PFSK-1 (cell line): Measurements from ENCODE around the gene CCDC69. TPM values are rescaled to one million over a fixed set of nuclear protein-coding genes. Genes with fewer than 3 reads are reported as not detected.

Experiments used
- FOXP2 ChIP-seq: optimal IDR thresholded peaks from 2 replicates; pipeline ENCODE3; 2011; ENCODE audit warnings: borderline replicate concordance, control low read depth, inconsistent platforms; ENCODE audit not compliant: insufficient read depth; ENCODE audit errors: extremely low read length, extremely low read depth
- POLR2AphosphoS5 ChIP-seq: IDR thresholded peaks from 2 replicates; pipeline ENCODE4 v1.6.1; 2012; ENCODE audit warnings: low read depth, mild to moderate bottlenecking, control low read depth, low read length, moderate library complexity
- SIN3A ChIP-seq: IDR thresholded peaks from 2 replicates; pipeline ENCODE4 v1.6.1; 2012; ENCODE audit warnings: mild to moderate bottlenecking, low read length, moderate library complexity, borderline replicate concordance; ENCODE audit not compliant: insufficient read depth
- TAF1 ChIP-seq: IDR thresholded peaks from 2 replicates; pipeline ENCODE4 v1.6.1; 2012; ENCODE audit warnings: low read length, control low read depth, borderline replicate concordance; ENCODE audit not compliant: insufficient read depth
- polyA plus RNA-seq: library from polyadenylated mRNA; unstranded; fragments of >200 nt; gene quantifications from one replicate; pipeline ENCODE4 v1.2.1, GENCODE V29; 2012; ENCODE audit warnings: low read depth, missing spikeins; ENCODE audit not compliant: insufficient read length
- TF ChIP-seq, protein P1 (sequence below), 2 experiments: IDR thresholded peaks; 2 replicates each; pipeline versions ENCODE4 v1.6.1 to v1.8.0; 2011 to 2012; ENCODE audit warnings: low read depth in 2 of 2, low read length in 2 of 2, control low read depth in 1 of 2, inconsistent platforms in 1 of 2, mild to moderate bottlenecking in 1 of 2, moderate library complexity in 1 of 2; ENCODE audit not compliant: insufficient read depth in 1 of 2

CCDC69 gene, protein sequence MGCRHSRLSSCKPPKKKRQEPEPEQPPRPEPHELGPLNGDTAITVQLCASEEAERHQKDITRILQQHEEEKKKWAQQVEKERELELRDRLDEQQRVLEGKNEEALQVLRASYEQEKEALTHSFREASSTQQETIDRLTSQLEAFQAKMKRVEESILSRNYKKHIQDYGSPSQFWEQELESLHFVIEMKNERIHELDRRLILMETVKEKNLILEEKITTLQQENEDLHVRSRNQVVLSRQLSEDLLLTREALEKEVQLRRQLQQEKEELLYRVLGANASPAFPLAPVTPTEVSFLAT
- 2.2 TPM for polyA plus RNA-seq

DNA sequence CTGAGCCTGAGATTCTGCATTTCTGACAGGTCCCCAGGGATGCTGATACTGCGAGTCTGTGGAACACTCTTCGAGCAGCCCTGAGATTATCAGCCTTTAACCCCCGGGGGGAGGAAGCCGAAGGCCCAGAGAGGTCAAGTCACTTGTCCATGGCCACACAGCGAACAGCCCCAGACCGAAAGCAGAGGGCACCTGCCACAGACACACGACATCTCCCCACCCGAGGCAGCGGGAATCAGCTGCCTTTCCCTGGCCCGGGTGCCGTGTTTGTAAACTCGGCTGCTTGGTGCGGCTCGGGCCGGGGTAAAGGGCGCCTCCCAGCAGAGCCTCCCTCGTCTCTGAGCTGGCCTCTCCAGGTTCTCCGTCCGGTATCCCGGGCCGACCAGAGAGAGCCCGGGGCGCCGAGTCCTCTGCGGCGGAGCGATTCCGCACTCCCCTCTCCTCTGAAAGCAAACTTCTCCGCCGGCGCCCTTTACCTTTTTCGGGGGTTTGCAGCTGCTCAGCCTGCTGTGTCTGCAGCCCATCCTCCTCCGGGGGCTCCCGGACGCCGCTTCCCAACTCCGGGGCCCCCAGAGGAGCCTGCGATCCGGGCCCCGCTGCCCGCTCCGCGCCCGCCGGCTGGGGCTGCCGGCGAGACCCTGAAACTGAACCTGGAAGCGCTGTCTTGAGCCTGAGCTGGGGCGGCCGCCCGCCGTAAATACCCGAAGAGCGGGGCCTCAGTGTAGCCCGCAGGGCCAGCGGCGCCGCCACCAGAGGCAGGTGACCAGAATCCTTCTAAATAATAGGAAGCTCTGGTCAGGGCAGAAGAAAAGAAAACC, at the start of gene CCDC69:
TSS of gene CCDC69 (minus strand) at position 646 of the 818 bp plus-strand sequence. CDS start at position 524, 122 bp downstream.
- TF ChIP-seq POLR2AphosphoS5 (peak; percentile 62; the same call in 1 of the 2 replicates), SIN3A (no peak), TAF1 (no peak), FOXP2 (no peak)
- TF ChIP-seq, protein P1, sequence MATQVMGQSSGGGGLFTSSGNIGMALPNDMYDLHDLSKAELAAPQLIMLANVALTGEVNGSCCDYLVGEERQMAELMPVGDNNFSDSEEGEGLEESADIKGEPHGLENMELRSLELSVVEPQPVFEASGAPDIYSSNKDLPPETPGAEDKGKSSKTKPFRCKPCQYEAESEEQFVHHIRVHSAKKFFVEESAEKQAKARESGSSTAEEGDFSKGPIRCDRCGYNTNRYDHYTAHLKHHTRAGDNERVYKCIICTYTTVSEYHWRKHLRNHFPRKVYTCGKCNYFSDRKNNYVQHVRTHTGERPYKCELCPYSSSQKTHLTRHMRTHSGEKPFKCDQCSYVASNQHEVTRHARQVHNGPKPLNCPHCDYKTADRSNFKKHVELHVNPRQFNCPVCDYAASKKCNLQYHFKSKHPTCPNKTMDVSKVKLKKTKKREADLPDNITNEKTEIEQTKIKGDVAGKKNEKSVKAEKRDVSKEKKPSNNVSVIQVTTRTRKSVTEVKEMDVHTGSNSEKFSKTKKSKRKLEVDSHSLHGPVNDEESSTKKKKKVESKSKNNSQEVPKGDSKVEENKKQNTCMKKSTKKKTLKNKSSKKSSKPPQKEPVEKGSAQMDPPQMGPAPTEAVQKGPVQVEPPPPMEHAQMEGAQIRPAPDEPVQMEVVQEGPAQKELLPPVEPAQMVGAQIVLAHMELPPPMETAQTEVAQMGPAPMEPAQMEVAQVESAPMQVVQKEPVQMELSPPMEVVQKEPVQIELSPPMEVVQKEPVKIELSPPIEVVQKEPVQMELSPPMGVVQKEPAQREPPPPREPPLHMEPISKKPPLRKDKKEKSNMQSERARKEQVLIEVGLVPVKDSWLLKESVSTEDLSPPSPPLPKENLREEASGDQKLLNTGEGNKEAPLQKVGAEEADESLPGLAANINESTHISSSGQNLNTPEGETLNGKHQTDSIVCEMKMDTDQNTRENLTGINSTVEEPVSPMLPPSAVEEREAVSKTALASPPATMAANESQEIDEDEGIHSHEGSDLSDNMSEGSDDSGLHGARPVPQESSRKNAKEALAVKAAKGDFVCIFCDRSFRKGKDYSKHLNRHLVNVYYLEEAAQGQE (IDR thresholded peaks at IDR 0.05; ENCODE audit: insufficient read depth in 1 of 2, low read depth in 2 of 2, low read length in 2 of 2): no peak

DNA sequence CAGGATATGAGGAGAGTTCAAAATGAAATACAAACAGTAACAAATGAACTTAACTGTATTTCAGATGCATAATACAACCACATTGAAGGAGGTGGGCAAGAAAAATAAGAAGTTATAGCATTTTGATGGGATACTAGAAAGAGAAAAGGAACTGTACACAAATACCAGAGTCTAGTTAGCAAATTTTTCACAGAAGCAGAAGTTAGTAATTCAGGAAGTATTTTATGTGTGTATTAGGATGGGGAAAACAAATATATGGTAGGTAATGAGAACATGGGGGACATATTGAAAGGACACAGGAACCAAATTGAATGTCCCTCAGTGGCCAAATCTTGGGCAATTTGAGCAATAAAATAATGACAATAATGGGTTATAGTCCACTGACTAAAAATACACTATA, 47.4 kb upstream of the CCDC69 start:
- TF ChIP-seq FOXP2 (no peak), TAF1 (no peak), SIN3A (no peak), POLR2AphosphoS5 (no peak)
- TF ChIP-seq, protein P1 (IDR thresholded peaks at IDR 0.05; ENCODE audit: insufficient read depth in 1 of 2, low read depth in 2 of 2, low read length in 2 of 2): no peak

DNA sequence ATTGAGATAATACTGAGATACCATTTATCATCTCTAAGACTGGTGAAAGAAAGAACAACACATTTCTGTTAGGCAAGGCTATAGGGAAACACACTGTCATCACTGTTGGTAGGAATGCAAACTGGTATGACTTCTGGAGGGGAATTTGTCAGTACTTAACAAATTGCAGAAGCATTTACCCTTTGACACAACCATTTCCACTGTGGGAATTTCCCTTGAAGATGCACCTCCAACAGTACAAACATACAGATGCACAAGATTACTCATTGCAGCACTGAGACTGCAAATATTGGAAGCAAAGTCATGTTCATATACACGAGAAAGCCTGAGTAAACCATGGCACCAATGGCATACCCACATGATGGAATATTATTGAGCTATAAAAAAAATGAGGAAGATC, 46.7 kb upstream of the CCDC69 start:
- TF ChIP-seq POLR2AphosphoS5 (no peak), SIN3A (no peak), TAF1 (no peak), FOXP2 (no peak)
- TF ChIP-seq, protein P1 (IDR thresholded peaks at IDR 0.05; ENCODE audit: insufficient read depth in 1 of 2, low read depth in 2 of 2, low read length in 2 of 2): no peak

DNA sequence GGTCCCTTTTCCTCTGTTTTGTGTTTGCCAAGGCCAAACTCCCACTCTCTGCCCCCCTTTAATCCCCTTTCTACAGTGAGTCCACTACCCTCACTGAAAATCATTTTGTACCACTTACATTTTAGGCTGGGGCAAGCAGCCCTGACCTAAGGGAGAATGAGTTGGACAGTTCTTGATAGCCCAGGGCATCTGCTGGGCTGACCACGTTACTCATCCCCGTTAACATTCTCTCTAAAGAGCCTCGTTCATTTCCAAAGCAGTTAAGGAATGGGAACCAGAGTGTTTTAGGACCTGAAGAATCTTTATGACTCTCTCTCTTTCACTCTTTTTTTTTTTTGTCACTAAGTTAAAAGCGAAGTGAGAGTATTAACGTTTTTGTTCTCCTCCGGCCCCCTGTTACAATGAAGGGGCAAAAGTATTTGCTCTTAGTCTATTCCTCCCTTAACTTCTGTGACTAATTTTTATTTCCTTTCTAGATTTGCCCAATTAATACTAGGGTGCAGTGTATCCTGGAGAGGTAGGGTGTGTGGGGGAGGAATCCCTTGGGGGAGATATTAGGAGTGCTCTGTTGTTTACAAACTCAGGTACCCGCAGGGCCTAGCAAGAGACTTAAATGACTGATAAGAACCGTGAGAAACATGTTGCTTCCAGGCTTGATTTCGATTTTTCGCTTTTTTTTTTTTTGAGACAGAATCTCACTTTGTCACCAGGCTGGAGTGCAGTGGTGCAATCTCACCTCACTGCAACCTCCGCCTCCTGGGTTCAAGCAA, 43.8 kb upstream of the CCDC69 start:
- TF ChIP-seq SIN3A (no peak), TAF1 (no peak), POLR2AphosphoS5 (no peak), FOXP2 (no peak)
- TF ChIP-seq, protein P1 (IDR thresholded peaks at IDR 0.05; ENCODE audit: insufficient read depth in 1 of 2, low read depth in 2 of 2, low read length in 2 of 2): no peak
